Measurements from ENCODE around the gene CDRT15L2.
"Not testable (repeated sequence)": the region's sequence is repeated elsewhere in the genome, so short reads cannot be mapped to it uniquely, and the experiment has no call there.

The CDRT15L2 gene

GRCh38 chr17:20579424-20579823 lies at the start of gene CDRT15L2:
Gene CDRT15L2, plus strand, starts transcription at chr17:20579724. Its CDS starts 20 bp downstream, at chr17:20579744.
- DNase-seq (ENCODE audit: low read depth, low spot score) = not testable (repeated sequence)

DNA sequence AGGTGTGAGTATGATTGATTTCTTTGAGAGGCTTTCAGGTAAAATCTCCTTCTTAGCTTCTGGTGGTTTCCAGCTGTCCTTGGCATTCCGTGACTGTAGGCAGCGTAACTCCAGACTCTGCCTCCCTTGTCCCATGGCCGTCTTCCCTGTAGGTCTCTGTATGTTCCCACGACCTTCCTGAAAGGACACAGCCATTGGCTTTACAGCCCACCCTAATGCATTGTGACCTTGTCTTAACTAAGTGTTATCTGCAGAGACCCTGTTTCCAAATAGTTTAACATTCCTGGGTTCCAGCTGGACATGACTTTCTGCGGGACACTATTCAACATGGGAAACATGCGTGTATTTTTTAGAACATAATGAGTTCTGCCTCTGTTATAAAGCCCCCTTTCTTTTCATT lies 49.4 kb upstream of the CDRT15L2 start:
- DNase-seq (ENCODE audit: low read depth, low spot score) = not testable (repeated sequence)

- not testable (repeated sequence) for DNase-seq (ENCODE audit: low read depth, low spot score)
Measured at GRCh38 chr17:20532544-20533090, 46.9 kb upstream of the CDRT15L2 start.

DNA sequence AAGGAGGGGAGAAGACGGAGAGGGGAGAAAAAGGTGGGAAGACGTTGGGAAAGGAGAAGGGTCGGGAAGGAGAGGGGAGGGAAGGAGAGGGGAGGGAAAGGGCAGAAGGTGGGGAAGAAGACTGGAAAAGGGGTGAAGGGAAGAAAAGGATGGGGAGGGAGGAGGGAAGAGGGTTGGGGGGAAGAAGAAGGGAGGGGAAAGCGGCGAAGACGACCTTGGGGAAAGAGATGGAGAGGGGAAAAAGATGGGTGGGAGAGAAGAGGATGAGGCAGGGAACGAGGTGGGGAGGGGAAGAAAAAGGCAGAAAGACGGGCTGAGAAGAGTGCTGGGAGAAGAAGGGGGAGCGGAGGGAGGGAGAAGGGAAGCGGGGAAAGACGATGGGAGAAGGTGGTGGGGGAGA lies 46.3 kb upstream of the CDRT15L2 start:
- DNase-seq (ENCODE audit: low read depth, low spot score) = not testable (repeated sequence)

DNA sequence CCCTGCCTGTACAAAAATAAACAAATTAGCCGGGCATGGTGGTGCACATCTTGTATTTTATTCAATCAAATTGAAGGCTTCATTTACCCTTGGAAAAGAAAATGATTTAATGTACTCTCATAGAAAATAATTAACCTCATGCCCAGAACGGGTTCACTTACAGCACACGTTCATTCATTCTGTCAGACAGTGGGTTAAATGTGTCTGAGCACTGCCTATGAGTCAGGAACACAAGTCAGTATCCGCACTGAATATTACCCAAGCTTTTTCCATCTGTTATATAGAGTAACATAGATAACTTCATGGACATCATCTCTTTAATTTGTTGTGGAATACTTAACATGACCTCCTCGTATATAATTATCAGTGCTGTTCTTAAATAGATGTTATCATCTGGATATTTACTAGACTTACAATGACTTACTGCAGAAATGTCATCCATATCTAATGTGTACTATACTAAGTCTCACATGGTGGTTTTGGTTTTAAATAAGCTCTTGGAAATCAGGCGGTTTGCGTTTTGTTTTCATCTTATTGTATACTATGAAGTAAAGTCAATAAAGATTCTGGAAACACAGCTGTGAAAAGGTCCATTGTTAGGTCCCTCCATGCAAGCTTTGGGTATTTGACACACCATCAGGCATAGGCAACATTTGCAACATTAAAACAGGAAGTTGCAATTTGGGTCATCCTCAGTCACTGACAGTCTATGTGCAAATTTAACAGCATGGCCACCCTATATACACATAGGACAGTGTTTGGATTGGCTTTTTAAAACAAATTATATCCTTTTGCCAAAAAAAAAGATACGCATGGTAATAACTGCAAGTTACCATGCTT lies 44.6 kb upstream of the CDRT15L2 start:
- not testable (repeated sequence) for DNase-seq (ENCODE audit: low read depth, low spot score)

GRCh38 chr17:20540414-20540813 lies 39.1 kb upstream of the CDRT15L2 start:
- DNase-seq (ENCODE audit: low read depth, low spot score) = not testable (repeated sequence)

- DNase-seq (ENCODE audit: low read depth, low spot score) = not testable (repeated sequence)
Measured at GRCh38 chr17:20540865-20541264, 38.7 kb upstream of the CDRT15L2 start.

DNA sequence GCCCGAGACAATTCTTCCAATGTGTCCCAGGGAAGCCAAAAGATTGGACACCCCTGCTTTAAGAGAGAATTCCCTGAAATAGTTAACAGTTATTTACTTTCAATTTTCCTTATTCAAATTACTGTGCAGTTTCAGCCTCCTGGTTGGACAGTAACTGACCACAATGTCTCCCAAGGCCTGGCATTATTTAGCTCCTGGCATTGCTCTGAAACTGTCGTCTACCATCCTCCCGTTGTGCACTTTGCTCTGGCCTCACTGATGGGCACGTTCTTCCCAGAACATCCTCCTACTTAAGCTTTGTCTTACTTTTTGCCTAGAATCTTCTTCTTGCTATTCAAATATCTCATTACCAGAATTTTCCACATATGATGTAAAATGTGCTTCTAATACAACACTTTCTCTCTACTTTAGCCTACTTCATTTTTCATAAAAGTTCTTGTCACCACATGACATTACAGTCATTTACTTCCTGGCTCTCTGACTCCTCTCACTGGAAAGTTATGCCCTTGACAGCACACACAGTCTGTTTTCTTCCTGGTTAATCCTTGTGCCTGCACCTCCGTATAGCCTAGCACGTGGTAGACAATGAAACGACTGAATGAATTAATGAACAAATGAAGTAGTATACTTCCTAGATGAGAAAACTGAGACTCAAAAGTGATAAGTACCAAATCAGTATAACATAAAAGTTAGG lies 37.5 kb upstream of the CDRT15L2 start:
- DNase-seq (ENCODE audit: low read depth, low spot score) = not testable (repeated sequence)

GRCh38 chr17:20547923-20548322 lies 31.6 kb upstream of the CDRT15L2 start:
- not testable (repeated sequence) for DNase-seq (ENCODE audit: low read depth, low spot score)

DNA sequence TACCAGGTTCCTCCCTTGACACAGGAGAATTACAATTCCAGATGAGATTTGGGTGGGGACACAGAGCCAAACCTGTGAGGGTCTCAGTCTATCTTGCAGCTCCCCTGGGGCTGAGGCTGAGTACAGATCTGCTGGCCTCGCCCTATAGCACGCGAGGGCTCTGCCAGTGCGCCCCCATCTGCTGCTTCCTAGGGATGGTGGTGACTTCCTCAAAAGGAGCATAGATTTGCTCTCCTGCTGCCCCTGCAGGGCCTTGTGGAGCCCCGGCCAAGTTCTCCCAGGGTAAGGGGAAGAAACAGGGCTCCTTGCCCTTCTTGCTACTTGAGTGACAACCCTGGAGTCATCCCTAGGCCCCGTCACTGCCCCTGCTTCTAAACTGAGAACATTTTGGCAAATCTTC lies 26.6 kb upstream of the CDRT15L2 start:
- DNase-seq (ENCODE audit: low read depth, low spot score) = not testable (repeated sequence)

DNA sequence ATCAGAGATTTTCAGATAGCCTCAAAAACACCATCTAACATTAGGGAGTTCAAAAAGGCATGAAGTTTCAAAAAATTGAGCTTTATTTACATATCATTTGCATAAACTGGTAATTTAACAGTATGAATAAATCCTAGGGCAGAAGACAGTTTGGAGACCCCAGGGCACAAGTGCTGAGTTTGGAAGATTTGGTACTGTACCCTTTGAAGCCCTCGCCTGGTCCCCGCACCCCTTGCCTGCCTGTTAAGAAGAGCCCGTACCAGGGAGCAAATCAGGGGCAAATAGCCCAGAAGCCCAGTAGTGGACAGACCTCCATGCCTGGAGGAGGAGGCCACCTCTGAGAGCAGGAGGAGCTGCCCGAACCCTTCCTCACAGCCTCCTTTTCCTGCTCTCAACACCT lies 24.8 kb upstream of the CDRT15L2 start:
- DNase-seq (ENCODE audit: low read depth, low spot score) = not testable (repeated sequence)

GRCh38 chr17:20555135-20556010 lies 24.2 kb upstream of the CDRT15L2 start:
- not testable (repeated sequence) for DNase-seq (ENCODE audit: low read depth, low spot score)

DNA sequence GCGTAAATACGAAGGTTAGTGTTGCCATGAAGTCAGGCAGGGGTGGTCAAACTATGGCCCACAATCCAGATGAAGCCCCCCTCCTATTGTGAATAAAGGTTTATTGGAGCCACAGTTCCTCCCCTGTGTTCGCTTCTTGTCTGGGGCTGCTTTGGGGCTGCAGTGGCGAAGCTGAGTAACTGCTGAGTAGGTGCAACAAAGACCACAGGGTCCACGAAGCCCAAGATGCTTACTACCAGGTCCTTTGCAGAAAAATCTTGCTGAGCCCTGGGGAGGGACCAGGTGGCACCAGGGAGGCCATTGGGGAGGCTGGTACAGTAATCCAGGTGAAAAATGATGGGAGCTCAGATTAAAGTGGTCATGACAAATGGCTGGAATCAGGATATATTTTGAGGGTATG lies 21.4 kb upstream of the CDRT15L2 start:
- not testable (repeated sequence) for DNase-seq (ENCODE audit: low read depth, low spot score)

DNA sequence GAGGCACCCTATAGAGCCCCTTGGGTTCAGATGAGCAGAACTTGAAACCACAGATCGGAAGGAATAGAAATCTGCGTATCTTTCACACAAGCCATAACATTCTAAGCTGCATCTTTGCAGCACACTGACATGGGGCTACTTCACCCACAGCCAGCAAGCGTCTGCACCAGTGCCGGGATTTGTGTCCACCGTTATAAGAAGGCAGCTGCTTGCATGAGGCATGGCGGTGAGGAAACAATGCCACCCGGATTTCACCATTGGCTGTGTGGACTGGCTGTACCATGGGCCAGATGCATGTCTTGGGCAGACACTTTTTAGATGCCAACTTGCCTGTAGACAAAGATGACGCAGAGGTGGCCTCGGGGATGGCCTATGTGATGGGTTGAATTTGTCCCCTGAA lies 20.5 kb upstream of the CDRT15L2 start:
- not testable (repeated sequence) for DNase-seq (ENCODE audit: low read depth, low spot score)

GRCh38 chr17:20562587-20562986 lies 16.9 kb upstream of the CDRT15L2 start:
- DNase-seq (ENCODE audit: low read depth, low spot score) = no peak

- DNase-seq (ENCODE audit: low read depth, low spot score) = not testable (repeated sequence)
Measured at GRCh38 chr17:20565245-20565644, 14.3 kb upstream of the CDRT15L2 start.

GRCh38 chr17:20565711-20566110 lies 13.8 kb upstream of the CDRT15L2 start:
- DNase-seq (ENCODE audit: low read depth, low spot score) = no peak

GRCh38 chr17:20566736-20567135 lies 12.8 kb upstream of the CDRT15L2 start:
- not testable (repeated sequence) for DNase-seq (ENCODE audit: low read depth, low spot score)

DNA sequence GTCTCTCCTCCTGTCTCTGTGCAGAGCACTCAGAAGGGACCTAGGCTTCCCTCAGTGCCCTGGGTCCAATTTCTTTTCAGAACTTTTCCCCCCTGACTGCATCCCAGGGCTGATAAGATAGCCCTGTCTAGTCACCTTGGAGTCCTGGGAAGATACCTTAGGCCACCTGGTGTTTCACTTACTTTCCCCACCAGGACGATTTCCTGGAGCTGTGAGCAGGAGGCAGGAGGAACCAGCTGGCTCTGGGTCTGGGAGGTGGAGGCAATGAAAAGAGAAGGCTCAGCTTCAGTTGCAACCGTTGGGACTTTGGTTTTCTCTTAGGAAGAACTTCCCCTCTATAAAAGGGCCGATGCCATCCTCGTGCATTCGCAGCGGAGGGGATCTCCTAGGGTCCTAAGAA lies 12.1 kb upstream of the CDRT15L2 start:
- not testable (repeated sequence) for DNase-seq (ENCODE audit: low read depth, low spot score)

- DNase-seq (ENCODE audit: low read depth, low spot score) = not testable (repeated sequence)
Measured at GRCh38 chr17:20568604-20569003, 10.9 kb upstream of the CDRT15L2 start.

- DNase-seq (ENCODE audit: low read depth, low spot score) = not testable (repeated sequence)
Measured at GRCh38 chr17:20571653-20572052, 7.9 kb upstream of the CDRT15L2 start.
